ENCODE results near the gene PARVB.
"Not testable (repeated sequence)": the region's sequence is repeated elsewhere in the genome, so short reads cannot be mapped to it uniquely, and the experiment has no call there.

PARVB gene

GRCh38 chr22:44051961-44052360 is 27.9 kb downstream of the PARVB start:
- no peak for DNase-seq (ENCODE audit: low read depth in 2 of 2)

- DNase-seq (ENCODE audit: low read depth in 2 of 2), result no peak
These were observed 31.7 kb downstream of the PARVB start for GRCh38 chr22:44055805-44056204.

DNA sequence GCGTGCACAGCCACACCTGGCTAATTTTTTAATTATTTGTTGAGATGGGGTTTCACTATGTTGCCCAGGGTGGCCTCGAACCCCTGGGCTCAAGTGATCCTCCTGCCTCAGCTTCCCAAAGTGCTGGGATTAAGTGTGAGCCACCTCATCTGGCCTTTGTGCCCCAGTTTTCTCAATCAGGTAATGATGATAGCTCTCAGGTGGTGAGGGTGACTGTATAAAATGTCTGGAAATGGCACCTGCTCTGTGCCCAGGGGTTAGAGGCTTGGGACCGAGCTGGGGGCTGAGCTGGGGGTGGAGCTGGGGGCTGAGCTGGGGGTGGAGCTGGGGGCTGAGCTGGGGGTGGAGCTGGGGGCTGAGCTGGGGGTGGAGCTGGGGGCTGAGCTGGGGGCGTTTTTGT is 32.5 kb downstream of the PARVB start:
- DNase-seq (ENCODE audit: low read depth in 2 of 2), result not testable (repeated sequence)

DNA sequence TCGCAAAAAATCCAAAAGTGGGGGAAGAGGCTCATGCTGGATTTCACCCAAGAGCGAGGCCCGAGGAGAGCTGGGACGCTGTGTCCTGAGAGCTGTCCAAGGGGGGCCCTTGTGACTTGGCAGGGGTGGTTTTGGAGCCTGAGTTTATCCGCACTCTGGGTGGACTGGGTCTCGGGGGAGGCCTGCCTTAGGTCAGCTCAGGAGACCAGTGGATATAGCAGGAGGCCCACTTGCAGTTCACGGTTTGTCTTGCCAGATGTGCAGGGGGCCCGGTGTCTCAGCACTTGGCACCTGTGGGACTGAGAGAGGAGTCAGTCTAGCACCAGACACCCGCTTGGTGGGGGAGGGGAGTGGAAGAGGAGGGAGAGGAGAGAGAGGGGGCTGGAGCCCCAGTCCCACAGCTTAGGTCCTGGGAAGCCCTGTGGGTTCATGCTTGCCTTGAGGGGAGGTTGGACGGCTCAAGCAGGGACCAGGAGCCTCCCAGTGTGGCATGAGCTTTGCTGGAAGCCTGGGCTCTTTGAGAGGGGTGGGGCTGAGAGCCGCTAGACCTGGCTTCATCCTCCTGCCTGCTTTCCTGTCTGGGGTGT is 33.4 kb downstream of the PARVB start:
- DNase-seq (ENCODE audit: low read depth in 2 of 2), result no peak

- no peak for DNase-seq (ENCODE audit: low read depth in 2 of 2)
These were observed 39.6 kb downstream of the PARVB start for GRCh38 chr22:44063462-44064371.

DNA sequence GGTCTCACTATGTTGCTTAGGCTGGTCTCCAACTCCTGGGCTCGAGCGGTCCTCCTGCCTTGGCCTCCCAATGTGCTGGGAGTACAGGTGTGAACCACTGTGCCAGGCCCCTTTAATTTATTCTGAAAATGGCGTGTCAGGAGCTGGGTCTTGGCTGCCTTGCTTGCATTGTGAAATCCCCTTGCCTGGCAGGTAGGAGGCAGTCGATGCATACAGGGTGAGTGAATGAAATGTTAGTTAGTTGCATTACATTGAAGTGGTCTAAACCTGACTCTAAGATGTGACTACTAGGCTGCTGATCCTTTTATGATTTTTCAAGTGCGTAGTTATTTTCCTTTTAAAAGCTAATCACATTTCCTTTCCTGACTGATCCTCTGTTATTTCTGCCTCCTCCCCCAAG is 42.9 kb downstream of the PARVB start:
- DNase-seq (ENCODE audit: low read depth in 2 of 2), result no peak

DNA sequence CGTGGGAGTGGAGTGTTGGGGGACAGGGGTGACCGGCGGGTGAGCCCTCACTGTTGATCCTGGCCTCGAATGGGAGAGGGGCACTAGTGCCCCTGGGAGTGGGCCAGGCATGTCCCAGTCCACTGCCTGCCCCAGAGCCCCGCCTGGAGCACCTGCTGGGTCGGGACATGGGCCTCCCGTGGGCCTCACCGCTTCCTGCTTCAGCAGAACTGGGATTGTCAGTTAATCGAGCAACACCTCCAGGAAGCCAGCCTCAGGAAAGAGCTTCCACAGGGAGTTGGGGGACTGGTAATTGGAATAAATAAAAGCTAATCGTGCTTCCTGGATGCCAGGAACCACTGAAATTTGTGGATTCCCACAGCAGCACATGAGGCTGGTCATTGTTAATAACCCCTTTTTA is 43.8 kb downstream of the PARVB start:
- DNase-seq (ENCODE audit: low read depth in 2 of 2), result no peak

DNA sequence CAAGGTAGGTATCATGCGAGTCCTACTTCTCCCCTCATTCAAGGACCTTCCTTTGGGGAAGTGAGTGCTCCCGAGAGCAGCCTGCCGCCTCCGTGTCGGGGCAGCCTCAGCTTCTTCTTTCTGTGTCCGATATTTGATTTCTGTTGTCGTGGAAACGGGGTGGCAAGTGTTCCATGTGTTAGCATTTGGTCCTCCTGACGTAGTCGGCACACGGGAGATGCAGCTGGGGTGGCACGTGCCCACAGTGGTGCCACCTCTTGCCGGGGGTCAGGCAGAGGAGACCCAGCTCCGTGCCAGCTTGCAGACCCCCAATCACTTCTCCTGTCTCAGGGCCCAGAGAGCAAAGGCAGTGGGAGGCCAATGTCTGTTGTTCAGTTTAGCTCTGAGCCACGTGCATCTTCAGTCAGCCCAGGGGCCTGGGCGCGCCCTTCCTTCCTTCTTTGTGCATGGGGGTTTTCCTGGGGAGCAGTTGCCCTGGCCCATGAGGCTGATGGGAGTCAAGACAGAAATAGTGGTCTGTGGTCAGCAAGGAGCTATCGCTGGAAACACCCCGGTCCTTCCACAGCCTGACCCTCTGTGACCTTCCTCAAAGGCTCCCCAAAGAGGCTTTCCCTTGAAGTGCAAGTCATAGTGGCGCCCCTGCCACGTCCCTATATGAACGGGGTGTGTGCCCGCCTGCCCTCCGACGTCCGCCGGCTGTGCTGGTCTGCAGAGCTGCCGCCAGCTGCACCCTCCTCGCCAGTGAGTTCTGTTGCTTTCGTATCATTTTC is 44.5 kb downstream of the PARVB start:
- DNase-seq (ENCODE audit: low read depth in 2 of 2), result no peak

DNA sequence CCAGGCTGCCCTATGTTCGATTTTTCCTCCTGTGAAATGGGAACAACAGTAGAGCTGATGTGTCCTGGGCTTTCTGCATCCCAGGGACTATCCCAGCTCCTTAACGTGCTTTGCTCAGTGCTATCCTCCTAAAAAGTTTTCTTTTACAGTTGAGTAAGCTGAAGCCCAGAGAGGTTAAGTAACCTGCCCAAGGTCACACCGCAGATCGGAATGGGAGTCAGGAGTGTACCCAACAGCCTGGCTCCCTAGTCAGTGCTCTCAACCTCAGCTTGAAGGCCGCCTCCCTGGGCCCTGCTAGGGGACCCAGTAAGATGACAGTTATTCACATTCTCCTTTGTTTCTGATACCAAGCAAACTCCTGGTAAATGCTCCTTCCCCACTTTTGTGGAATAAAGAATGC is 45.9 kb downstream of the PARVB start:
- DNase-seq (ENCODE audit: low read depth in 2 of 2), result no peak

DNA sequence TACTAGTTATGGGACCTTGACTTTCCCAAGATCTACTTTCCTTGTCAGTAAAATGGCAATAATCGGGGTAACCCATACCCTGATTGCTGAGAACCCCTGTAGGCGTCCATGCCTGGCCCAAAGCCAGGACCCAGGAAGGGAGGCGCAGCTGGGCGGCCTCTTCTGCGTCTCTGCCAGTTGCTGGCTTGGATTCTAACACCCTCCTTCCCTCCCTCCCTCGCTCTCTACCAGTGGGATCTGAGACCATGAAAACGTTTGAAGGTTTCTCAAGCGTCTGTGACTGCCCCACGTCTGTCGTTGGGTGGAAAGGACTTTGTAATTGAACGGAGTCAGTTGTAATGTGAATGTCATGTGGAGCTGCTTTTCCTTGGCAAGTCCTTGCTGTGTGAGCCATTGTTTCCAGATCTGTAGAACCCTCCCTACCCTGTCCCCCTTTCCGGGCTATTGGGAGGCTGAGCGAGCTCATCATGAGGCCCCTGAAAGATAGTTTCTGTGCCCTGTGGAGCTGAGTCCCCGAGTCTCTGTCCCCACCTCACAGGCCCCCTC is 47.8 kb downstream of the PARVB start:
- DNase-seq (ENCODE audit: low read depth in 2 of 2), result no peak

DNA sequence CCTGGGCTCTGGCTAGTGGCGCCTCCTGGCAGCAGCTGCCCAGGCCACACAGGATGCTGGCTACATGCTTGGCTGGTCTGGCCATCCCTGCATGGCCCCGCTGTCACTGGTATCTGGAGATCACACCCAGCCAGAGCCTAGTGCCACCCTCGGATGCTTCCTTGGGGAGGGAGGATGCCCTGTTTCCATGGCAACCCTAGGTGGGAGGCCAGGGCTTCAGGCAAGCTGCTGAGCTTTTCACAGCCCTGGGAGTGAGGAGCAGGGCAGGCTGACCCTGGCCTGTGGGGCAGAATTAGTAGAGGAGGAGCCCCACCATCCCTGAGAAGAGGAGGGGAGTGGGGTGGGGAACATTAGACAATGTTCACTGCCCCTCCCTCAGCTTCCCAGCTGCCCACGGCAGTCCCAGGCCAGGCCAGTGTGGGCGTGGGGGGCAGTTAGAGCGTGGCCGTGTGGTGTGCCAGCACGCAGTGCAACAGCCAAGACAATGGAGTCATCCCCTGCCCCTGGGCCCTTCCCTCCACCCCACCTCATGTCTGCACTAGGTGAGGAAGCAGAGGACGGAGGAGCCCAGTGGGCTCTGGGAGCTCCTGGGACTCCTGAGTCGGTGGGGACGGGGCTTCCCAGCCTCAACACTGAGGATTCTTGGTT is 50.4 kb downstream of the PARVB start:
- no peak for DNase-seq (ENCODE audit: low read depth in 2 of 2)

GRCh38 chr22:44075022-44075421 is 50.9 kb downstream of the PARVB start:
- no peak for DNase-seq (ENCODE audit: low read depth in 2 of 2)

DNA sequence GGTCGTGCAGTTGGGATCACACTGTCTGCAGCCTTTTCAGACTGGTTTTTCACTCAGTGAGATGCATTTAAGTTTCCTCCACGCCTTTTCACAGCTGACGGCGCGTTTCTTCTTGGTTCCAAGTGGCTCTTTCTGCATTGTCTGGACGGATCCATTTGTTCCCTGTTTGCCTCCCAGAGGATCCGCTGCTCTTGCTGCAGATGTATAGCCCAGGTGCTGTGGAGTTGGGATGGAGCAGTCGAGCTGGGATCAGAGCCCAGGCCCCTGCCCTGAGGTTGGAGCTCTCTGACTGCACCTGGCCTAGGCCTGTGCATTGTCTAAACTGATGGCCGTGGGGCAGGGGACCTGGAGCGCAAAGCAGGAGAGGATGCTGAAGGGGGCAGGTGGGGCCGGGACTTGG is 51.6 kb downstream of the PARVB start:
- no peak for DNase-seq (ENCODE audit: low read depth in 2 of 2)

- no peak for DNase-seq (ENCODE audit: low read depth in 2 of 2)
These were observed 52.7 kb downstream of the PARVB start for GRCh38 chr22:44076825-44077224.

- peak; percentile 41 to 49 for DNase-seq (ENCODE audit: low read depth in 2 of 2)
These were observed 57.1 kb downstream of the PARVB start for GRCh38 chr22:44080936-44081861.

- no peak for DNase-seq (ENCODE audit: low read depth in 2 of 2)
These were observed 58.7 kb downstream of the PARVB start for GRCh38 chr22:44082801-44083200.

- DNase-seq (ENCODE audit: low read depth in 2 of 2), result no peak
These were observed 60.1 kb downstream of the PARVB start for GRCh38 chr22:44084044-44084772.

GRCh38 chr22:44085743-44086270 is 61.7 kb downstream of the PARVB start:
- DNase-seq (ENCODE audit: low read depth in 2 of 2), result no peak

- DNase-seq (ENCODE audit: low read depth in 2 of 2), result no peak
These were observed 62.4 kb downstream of the PARVB start for GRCh38 chr22:44086271-44087088.

Measured in stimulated activated CD8-positive, alpha-beta memory T cell treated with anti-CD3 and anti-CD28 coated beads, Interleukin-2, amount 100 ng/mL, for 1 hour (primary cell).